HG03108 (cell line): ENCODE measurements around the gene SEMA3E.
"Not testable (repeated sequence)": the region's sequence is repeated elsewhere in the genome, so short reads cannot be mapped to it uniquely, and the experiment has no call there.

Experiments used
- ATAC-seq: cut with Tn5 transposase; IDR thresholded peaks from one replicate; pipeline ENCODE4 v1.9.1; 2021; ENCODE audit warnings: moderate library complexity; ENCODE audit not compliant: unreplicated experiment

The SEMA3E gene

DNA sequence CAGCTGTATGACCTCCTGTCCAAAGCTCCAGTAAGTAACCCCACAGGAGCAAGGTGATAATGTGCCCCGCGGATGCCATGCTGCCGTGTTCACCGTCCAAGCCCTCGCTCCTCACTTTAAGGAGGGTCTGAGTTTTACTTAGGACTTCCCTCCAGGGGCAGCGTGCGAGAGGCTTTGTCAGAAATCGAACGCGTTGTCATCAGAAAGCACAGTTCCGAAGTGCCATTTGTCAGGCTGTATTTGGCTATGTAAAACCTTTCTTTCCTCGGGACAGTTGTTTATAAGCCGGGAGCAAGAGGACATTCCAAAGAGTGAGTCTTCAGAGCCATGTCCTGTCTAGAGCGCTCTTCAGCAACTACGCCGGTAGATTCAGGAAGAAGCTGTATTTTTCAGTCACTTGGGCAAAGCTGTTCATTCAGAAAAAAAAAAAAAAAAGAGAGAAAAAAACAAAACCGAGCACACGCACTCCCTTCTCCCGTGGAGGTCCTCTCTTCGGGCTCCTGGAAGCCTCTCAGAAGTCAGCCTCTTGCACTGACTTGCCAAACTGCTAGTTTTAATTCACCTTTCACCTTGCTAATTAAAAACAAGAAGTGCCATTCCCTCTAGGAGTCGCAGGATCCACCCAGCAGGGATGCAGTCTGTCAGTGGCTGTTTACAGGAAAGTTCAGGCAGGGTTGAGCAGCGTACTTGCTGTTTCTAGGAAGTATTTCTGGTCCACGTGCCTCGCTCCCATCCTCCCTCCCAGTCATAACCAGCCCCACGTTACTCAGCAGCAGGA lies at the start of gene SEMA3E:
Gene SEMA3E, minus strand, starts transcription at position 676 of the 778 bp plus-strand sequence.
- no peak for ATAC-seq

DNA sequence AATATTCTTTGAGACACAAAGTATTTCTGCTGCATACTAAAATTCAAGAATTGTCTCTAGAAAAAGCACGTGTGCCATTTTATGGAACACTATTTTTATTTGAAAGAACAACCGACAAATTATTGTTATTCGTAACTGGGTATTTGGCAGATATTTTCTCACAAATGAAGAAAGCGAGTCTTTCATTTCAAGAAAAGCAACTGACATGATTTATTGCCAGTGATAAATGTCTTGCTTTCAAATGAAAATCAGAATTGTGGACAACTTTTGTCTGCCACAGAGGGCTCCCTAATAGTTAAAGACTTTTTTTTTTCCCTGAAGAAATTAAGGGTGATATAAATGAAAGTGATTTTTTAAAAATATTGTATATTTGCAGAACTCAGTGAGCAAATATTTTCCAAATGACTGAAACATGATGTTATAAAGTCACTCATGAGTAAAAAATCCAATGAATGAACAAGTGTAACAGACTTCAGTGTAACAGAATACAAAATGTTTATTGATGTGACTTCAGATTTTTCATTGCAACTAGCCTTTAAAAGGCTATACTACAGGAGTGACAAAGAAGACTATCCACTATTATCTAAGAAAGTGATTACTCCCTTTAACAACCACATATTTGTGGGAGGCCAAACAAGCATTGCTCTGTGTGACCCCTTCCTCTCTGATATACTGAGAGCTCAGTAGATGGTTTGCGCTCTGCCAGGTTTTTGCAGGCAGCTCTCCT lies 49.0 kb upstream of the SEMA3E start:
- ATAC-seq = no peak

DNA sequence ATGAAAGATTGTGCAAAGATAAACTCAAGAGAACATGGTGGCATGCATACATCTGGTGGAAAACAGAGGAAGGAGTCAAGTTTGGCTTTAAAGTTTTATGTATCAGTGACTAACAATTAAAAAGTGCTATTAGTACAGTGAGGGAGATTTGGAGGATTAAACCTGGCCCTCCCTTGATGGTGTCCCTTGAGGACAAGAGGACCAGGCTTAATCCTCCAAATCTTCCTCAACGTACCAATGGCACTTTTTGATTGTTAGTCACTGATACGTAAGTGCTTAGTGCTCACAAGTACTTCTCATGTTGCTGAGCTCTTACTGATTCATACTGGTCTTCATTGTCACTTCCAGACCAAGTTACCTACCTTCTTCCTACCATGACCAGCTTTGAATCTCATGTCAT lies 47.2 kb upstream of the SEMA3E start:
- no peak for ATAC-seq

DNA sequence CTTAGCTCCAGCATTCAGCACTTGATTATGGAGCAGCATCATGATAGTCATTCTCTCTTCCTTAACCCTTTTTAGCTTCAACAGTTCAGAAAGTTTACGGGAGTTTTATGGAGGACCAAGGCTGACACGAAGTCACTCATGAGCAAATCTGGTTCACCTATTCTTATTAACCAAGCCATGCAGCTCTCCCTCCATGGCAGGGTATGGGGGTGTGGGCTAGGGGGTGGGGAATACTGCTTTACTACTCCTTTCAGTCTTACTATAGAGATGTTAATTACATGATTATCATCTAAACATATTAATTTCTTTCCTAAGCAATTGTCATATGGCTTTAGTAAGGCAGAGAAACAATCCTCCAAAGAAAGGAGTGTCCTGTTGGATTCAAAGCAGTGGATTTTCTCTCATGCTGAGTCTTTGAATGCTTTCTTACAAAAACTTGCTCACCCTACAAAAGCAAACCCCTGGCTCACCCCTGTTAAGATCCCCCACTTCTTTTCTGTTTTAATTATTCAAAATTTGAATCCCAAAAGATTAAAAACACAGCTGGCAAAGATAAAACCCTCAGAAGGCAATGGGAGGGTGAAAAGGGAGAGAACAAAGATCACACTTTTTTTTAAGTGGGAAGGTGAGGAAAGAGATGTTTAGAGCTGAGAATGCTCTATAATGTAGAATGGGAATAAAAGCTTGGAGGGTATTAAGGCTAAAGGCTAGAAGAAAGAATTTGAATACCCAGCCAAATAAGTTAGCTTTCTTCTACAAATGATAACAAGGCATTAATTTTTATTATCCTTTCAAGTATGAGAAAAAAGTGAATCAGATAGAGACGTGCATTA lies 46.4 kb upstream of the SEMA3E start:
- ATAC-seq = no peak

DNA sequence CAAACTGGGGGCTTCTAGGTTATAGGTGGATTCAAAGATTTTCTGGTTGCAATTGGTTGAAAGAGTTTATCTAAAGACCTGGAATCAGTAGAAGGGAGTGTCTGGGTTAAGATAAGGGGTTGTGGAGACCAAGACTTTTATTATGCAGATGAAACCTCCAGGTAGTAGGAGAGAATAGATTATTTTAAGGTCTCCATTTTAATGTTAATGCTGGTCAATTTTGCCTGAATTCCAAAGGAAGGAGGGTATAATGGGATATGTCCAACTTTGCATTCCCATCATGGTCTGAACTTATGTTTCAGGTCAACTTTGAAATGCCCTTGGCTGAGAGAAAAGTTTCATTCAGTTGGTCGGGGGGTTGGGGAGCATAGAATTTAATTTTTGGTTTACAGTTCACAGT lies 44.3 kb upstream of the SEMA3E start:
- ATAC-seq = no peak

DNA sequence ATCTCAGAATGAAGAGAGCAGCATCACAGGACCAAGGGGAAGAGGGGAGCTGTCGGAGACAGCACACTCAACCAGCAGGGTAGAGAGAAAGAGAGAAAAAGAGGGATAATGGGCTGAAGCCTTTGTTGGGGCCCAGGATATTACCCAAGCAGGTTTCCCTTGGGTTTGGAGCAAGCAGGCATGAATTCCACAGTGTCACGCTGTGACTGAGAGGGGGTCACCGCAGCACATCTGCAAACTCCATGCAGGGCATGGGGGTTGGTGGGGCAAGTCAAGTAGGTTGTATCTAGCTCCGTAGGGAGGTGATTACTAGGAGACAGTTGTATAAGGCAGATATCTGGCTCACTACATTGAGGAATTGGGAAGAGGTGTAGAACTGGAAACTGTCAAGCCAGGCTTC lies 42.2 kb upstream of the SEMA3E start:
- no peak for ATAC-seq

DNA sequence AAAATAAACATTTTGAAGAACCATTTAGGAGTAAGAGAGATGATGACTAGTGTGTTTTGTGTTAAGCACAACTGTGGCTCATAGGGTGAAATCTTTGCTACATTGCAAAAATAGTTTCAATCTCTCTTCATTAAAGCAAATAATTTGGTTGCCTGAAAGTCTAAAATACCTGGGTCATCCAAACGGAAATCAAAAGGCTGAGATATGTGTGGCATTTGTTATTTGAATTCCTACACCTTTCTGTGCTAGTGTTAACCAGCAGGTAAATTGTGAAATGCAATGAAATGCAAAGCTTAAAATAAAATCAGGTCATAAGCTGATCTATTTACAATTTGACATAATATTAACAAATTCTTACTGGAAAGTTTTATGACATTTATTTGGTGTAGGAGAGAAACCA lies 40.9 kb upstream of the SEMA3E start:
- no peak for ATAC-seq

DNA sequence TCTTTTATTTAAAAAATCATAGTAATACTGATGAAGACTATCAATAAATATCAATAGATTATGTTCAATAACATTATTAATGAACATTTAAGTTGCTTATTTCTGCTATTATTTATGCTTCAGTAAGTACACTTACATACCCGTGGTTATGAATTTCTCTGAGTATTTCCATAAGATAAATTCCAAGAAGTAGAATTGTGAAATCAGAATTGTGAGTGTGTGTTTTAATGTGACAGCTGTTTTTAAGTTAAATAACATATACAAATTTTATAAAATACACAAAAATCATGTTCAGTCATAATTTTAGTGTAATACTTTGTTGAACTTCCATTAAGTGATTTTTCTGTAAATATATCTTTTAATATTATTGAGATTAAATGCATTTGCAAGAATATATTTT lies 37.5 kb upstream of the SEMA3E start:
- ATAC-seq = no peak

DNA sequence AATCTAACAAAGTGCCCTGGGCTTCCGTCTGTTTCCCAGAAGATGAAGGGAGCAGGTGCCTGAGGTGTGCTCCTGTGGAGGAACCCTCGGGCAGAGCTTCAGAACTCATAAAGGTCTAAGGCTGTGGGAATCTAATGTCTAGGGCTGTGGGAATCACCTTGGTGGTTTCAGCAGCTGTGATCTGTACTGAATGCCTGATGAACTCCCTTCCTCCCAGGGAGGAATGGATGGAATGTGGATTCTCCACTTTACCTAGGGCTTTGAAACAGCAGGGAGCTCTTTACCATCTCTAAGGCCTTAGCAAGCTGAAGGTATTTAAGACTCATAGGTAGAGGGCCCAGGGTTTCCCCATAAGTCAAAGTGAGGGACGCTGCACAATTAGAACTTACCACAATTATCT lies 36.0 kb upstream of the SEMA3E start:
- ATAC-seq = no peak

DNA sequence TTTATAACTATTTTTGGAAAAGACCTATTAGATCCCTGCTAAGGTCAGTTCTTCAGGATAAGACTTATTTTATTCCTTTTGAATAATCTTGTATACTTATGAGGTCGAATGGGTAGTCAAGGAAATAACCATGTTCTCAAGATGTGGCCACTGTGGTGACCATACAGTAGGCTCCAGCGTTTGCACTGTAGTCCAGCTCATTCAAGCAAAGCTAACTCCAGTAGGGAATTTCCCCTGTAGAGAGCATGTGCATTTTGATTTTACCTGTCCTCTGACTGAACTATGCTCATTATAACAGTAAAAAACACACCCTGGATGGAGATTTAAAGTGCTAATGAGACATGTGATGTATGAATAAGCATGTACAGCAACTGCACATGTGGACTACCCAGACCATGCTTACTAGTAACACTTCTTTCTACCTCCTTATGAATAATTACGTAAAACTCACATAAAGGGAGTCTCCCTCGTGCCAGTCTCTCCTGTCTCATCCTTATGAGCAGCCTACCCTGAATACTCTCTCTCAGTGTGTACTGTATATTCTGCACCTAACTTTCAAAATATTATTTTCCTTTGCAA lies 32.4 kb upstream of the SEMA3E start:
- ATAC-seq = no peak

DNA sequence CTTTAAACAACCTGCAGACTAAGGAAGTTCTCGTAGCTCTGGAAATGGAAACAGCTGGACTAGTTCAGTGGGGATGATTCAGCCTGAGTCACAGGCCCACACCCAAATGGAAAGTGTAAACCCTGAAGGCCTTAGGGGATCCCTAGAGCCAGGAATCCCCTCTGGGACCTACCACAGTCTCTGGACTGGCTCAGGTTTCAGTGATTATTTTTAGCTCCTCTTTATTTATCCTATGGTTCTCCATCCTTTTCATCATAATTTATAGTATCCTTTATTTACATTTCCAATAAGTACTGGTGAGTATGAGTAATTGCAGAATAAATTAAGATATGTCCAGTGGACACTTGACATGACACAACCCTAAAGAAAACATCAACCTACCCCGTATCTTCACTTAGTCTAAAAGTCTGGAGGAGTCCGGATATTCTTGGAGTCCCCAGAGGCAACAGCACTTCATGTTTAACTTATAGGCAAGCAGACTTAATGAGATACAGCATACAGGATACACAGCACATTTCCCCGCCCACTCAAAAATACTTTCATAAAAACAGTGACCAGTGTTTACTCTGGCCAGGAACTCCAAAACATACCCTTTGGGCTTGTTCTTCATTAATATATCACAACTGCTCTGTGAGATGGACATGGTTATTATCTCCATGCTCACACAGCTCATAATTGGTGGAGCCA lies 28.4 kb upstream of the SEMA3E start:
- ATAC-seq = no peak

DNA sequence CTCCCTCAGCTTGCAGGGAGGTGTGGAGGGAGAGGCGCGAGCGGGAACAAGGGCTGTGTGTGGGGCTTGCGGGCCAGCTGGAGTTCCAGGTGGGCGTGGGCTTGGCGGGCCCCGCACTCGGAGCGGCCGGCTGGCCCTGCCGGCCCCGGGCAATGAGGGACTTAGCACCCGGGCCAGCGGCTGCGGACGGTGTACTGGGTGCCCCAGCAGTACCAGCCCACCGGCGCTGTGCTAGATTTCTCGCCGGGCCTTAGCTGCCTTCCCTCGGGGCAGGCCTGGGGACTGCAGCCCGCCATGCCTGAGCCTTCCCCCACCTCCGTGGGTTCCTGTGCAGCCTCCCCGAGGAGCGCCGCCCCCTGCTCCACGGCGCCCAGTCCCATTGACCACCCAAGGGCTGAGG lies 24.4 kb upstream of the SEMA3E start:
- not testable (repeated sequence) for ATAC-seq

DNA sequence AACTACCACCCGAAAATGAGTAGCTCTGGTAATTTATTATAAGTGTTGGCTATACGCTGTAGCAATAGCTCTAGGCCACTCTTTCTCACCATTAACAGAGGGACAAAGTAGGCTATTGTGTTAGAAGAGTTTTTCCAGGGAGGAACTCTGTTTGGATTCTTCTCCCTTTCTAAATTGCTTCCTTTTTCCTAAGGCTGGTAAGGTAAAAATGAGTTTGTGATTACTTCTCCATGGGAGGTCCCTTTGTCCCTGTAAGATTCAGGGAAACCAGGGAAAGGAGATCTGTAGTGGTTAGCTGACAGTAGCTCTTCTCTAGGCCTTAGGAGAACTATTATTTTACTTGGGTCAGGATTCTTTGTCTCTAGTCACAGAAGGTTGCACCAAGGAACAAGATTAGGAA lies 23.2 kb upstream of the SEMA3E start:
- ATAC-seq = no peak

DNA sequence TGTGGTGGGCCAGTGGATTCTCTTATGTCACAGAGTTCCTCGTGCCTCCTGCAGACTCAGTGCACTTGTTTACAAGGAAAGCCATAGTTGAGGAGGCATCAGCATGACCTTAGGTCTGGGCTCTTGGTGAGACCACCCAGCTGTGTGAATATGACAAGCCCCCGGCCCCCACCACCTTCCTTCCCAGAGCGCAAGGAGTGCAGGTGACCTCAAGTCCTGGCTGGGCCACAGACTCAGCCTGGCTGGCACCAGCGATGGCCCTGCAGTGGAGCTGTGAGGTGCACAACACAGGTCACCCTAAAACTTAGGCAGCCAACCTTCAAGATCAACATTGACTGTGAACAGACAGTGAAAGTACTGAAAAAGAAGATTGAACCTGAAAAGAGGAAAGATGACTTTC lies 14.2 kb upstream of the SEMA3E start:
- ATAC-seq = no peak

DNA sequence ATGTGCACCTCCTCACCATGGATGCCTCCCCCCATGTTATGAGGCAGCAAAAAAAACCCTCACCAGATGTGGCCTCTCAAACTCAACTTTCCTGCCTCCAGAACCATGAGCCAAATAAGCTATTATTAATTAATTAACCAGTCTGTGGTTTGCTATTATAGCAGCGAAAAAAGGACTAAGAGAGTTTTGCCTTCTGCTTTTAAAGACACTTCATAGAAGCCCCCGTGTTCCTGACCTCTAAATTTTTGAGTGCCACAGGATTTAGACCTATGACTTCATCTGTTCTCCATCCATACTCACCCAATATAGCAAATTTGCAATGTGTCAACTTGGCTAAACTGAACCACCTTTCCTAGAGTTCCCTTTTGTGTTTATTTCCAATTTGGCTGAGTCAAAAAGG lies 9.2 kb upstream of the SEMA3E start:
- ATAC-seq = no peak

DNA sequence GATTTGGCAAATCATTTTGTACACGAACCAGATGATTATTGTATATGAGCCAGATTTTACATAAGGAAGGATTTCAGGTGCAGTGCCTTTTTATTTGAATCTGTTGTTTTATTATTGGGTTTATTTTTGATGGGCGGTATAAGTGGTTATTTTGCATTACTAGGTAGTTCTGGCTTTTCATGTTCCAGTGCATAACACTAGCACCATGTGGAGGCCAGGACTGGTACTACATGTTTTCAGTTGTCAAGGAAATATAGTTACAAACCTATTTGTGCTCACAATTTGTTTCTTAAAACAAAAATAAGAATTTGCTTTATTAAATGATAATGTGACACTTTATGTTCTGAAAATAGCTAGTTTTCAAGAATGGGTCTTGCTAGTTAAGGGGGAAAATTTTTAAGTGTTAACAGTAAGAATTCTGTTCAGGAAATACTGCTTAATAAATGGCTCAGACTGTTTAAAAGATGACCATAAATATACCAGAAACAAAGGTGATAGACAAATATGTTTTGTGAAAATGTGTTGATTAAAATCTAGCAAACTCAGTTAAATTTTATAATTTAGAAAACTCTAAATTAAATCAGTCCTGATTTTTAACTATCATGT lies 7.1 kb upstream of the SEMA3E start:
- ATAC-seq = no peak

DNA sequence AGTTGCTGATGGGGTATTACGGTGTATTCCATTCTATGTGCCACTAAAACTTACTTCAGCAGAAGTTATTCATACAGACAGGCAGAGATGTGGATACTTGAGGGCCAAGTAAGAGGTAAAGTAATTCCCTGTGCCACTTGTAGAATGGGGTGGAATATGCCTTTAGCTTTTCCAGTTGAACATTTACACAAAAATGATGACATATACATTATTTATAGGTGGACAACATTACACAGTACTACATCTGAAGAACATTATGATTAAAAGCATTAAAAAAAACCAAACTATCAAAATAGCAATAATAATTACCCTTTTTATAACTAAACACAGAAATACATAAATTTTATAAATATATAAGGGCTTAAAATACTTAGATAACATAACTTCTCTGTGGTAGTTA lies 3.5 kb upstream of the SEMA3E start:
- no peak for ATAC-seq

DNA sequence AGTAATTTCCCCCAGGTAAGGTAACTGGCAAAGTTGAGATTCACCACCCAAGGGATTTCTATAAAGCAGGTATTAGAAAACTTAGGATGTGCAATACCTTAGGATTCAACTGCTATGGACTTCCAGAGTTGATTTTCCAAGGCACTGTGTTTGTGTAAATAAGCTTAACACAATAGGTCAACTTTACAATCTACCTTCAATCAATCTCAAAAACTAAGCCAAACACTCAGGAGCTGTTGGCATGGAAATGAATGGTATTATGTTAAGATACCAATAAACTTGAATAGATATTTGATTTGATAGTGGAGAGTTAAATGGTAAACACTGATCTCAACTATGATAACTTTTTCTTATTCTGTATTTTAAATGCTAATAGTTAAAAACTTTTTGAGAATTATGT lies 762 bp upstream of the SEMA3E start:
- ATAC-seq = no peak

DNA sequence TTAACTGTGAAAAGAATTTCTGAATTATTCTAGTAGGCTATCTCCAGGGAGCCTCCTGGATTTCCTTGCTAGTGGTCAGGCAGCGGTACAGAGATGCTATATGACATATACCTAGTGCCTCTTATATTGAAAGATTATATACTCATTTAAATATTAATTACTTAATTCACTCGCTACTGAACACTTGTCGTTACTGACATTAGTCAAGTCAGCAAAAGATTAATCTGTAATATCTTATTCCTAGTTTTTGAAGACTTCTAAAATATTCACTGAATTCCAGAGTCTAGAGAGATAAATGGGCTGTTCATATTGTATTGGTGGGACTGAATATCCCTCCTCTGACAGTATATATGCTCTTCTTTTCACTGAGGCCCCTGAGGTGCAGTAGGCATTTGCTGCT lies 2.9 kb downstream of the SEMA3E start:
- ATAC-seq = no peak

DNA sequence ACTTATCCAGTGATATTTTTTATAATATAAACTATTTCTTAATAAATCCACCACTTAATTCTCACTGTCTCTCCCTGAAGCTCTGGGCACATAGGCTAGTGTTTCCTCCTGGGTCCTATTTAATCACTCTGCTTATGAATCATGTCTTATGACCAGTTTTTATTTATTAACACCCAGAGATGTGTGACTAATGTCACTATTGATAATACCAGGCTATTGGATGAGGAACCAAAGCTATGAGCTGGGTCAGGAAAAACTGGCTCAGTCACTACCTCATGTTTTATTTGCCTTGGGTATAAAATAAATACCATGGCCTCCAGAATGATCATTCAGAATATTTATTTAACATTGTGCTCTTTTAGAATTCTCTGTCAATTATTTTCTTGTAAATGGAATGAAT lies 5.2 kb downstream of the SEMA3E start:
- ATAC-seq = no peak
